ENCODE measurements around the gene GPATCH2L.

GPATCH2L gene

DNA sequence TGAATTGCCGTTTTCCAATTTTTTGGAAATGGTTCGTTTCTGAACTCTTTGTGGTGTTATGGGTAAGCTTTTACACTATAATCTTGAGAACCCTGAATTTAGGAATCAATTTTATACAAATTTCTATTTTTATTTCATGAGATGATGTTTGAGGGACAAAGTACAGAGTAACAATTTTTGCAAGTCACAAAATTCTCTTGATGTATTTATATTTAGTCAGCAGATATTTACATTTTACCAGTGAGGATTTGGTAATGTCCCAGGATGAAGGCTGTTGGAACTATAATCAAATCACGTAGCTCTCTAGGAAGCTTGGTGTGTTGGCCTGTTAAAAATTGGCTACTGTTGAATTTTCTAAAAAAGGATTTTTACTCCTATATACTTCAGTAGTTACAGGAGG, 24.2 kb downstream of the GPATCH2L start:
- H3K9ac ChIP-seq (ENCODE audit: low read length): no peak overlapping the region
- H3K4me3 ChIP-seq (ENCODE audit: low read depth in 1 of 2, low read length in 2 of 2): no peak overlapping the region
- no peaks in the 10 kb centered on the region for H3K27me3 ChIP-seq (ENCODE audit: control insufficient read depth in 1 of 2, insufficient read depth in 2 of 2, low read length in 2 of 2)
- H3K4me1 ChIP-seq (ENCODE audit: insufficient read depth, low read length): peaks cover 24% of the 10 kb centered on the region
- peaks cover 42% of the 10 kb centered on the region for H3K36me3 ChIP-seq (ENCODE audit: insufficient read depth, low read length)
- H3K27ac ChIP-seq (ENCODE audit: low read depth, low read length): no peak overlapping the region
- no peaks in the 10 kb centered on the region for H3K9me3 ChIP-seq (ENCODE audit: low read length)

DNA sequence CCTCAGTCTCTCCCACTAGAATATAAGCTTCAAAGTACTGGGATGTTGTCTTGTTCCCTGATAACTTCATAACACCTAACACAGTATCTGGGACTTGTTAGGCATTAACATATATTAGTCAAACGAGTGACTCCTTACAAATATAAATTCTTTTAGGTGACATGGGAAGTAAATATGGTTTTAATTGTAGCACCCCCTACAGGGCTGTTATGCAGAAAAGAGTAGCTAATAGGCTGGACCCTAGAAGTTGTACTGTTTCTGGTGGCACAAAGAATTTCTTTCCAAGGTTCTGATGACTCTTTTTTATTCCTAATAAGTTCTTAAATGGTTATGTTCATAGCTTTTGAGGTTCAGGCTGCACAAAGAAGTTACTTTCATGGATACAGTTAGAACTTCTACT, 29.8 kb downstream of the GPATCH2L start:
- Histone ChIP-seq H3K9me3 (ENCODE audit: low read length) (no peaks in the 10 kb centered on the region), H3K27me3 (ENCODE audit: control insufficient read depth in 1 of 2, insufficient read depth in 2 of 2, low read length in 2 of 2) (no peaks in the 10 kb centered on the region), H3K9ac (ENCODE audit: low read length) (no peak overlapping the region), H3K27ac (ENCODE audit: low read depth, low read length) (no peak overlapping the region), H3K36me3 (ENCODE audit: insufficient read depth, low read length) (peaks cover 61% of the 10 kb centered on the region), H3K4me1 (ENCODE audit: insufficient read depth, low read length) (peaks cover 3% of the 10 kb centered on the region), H3K4me3 (ENCODE audit: low read depth in 1 of 2, low read length in 2 of 2) (no peak overlapping the region)

DNA sequence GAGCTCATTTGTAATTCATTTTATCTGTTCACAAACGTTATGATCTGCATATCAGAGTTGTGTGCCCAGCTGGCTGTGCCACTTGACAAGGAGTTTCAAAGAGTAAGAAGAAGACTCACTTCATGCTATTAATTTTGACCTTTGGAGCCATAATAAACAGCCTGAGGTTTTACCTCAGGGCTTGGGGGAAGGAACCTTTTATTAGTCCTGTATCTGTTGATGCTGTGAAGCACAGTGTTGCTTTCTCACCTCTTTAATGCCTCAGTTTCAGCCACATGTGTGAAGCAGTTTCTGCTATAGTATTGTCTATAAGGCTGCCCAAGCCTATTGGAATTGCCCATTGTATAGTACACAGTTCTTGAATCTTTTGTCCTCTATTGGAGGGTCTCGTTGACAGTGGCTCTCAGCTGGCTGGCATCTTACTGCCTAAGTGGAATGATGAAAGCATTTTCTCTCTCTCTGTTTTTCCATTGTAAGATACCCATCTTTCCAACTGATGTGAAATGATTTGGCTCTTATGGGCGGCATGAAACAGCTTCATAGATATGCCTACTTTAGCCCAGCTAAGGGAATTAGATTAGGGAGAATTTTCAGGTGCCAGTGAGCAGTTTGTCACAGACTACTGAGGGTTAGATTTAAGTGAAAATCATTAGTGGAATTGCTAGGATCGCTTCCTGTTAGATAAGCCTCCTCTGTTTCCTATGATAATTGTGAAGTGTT, 34.7 kb downstream of the GPATCH2L start:
- Histone ChIP-seq H3K4me1 (ENCODE audit: insufficient read depth, low read length) (no peaks in the 10 kb centered on the region), H3K27me3 (ENCODE audit: control insufficient read depth in 1 of 2, insufficient read depth in 2 of 2, low read length in 2 of 2) (no peaks in the 10 kb centered on the region), H3K9me3 (ENCODE audit: low read length) (no peaks in the 10 kb centered on the region), H3K36me3 (ENCODE audit: insufficient read depth, low read length) (peaks cover 28% of the 10 kb centered on the region), H3K4me3 (ENCODE audit: low read depth in 1 of 2, low read length in 2 of 2) (no peak overlapping the region), H3K9ac (ENCODE audit: low read length) (no peak overlapping the region), H3K27ac (ENCODE audit: low read depth, low read length) (no peak overlapping the region)

DNA sequence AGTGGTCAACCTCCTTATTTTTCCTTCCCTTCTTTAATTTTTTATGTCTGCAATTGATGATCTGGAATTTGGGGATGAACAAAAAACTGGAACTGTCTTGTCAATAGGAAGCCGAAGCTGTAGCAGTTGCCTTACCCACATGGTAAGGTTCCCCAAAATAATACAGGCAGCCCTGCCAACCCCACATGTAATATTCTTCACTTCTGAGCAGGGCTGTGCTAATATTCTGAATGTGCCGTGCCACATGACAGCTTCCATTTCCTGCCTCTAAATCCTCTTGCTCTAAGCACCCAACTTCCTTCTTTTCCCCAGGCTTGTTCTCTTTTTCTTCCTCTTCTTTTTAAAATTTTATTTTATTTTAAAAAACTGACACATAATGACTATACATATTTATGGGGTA, 39.6 kb downstream of the GPATCH2L start:
- H3K36me3 ChIP-seq (ENCODE audit: insufficient read depth, low read length): peaks cover 27% of the 10 kb centered on the region
- no peak overlapping the region for H3K27ac ChIP-seq (ENCODE audit: low read depth, low read length)

DNA sequence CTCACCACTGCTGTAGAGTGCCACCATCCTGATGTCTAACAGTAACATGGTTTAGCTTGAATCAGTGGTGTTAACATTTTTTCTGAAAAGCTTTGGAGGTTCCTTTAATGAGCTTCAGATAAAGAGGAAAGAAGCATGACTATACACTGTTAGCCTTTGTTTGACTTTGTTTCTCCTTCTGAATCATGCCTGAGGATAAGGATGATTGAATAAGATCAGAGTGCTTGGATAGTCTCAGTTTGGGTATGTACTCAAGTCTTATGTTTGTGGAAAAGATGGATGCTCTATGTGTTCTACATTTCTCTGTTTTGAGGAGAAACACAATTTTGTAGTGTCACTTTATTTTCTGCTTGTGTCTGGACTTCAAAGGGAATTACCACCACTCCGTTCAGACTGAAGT, 42.0 kb downstream of the GPATCH2L start:
- Histone ChIP-seq H3K4me3 (ENCODE audit: low read depth in 1 of 2, low read length in 2 of 2) (no peak overlapping the region), H3K9me3 (ENCODE audit: low read length) (no peaks in the 10 kb centered on the region), H3K36me3 (ENCODE audit: insufficient read depth, low read length) (peaks cover 36% of the 10 kb centered on the region), H3K4me1 (ENCODE audit: insufficient read depth, low read length) (no peaks in the 10 kb centered on the region), H3K27me3 (ENCODE audit: control insufficient read depth in 1 of 2, insufficient read depth in 2 of 2, low read length in 2 of 2) (no peaks in the 10 kb centered on the region), H3K27ac (ENCODE audit: low read depth, low read length) (no peak overlapping the region), H3K9ac (ENCODE audit: low read length) (no peak overlapping the region)

More for the DNA sequence above, 39.6 kb downstream of the GPATCH2L start:
- Histone ChIP-seq H3K9me3 (ENCODE audit: low read length) (no peaks in the 10 kb centered on the region), H3K27me3 (ENCODE audit: control insufficient read depth in 1 of 2, insufficient read depth in 2 of 2, low read length in 2 of 2) (no peaks in the 10 kb centered on the region), H3K4me1 (ENCODE audit: insufficient read depth, low read length) (no peaks in the 10 kb centered on the region), H3K9ac (ENCODE audit: low read length) (no peak overlapping the region), H3K4me3 (ENCODE audit: low read depth in 1 of 2, low read length in 2 of 2) (no peak overlapping the region)

DNA sequence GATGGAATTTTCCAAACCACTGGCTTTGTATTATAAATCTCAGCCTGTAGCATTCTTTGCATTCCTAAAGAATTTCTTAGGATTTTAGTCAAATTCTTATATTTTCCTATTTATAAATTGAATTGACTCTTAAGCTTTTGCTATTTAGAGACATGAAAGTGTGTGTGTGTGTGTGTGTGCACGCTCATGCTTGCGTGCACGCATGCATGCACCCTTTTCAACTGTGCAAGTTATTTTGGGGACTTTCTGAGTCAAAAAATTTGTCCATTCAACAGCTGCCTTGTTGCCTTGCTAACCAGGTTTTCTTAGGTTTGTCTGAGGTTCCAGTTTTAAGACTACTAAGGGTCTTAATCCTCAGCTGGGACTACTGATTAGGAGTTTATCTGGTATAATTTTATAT, 42.6 kb downstream of the GPATCH2L start:
- Histone ChIP-seq H3K36me3 (ENCODE audit: insufficient read depth, low read length) (peaks cover 39% of the 10 kb centered on the region), H3K27ac (ENCODE audit: low read depth, low read length) (no peak overlapping the region)

DNA sequence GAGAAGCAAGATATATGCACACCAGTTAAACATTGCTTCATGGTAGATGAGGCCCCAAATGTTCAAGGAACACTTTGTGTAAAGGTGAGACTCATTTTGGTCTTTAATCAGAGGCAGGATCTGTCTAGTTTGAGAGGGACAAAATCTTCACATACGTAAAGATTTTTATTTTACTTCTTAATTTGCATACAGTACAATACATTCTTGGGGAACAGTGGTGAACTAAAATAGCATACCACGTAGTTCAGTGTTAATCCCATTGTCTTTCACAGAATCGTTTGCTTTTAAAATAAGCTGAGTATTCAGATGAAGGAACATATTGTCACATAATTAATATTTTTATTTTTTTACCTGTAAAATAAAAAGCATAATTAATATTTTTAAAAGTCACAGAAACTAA, 43.3 kb downstream of the GPATCH2L start:
- H3K36me3 ChIP-seq (ENCODE audit: insufficient read depth, low read length): peaks cover 45% of the 10 kb centered on the region
- H3K9ac ChIP-seq (ENCODE audit: low read length): no peak overlapping the region
- no peak overlapping the region for H3K4me3 ChIP-seq (ENCODE audit: low read depth in 1 of 2, low read length in 2 of 2)
- no peaks in the 10 kb centered on the region for H3K9me3 ChIP-seq (ENCODE audit: low read length)
- H3K27me3 ChIP-seq (ENCODE audit: control insufficient read depth in 1 of 2, insufficient read depth in 2 of 2, low read length in 2 of 2): no peaks in the 10 kb centered on the region
- no peak overlapping the region for H3K27ac ChIP-seq (ENCODE audit: low read depth, low read length)
- H3K4me1 ChIP-seq (ENCODE audit: insufficient read depth, low read length): no peaks in the 10 kb centered on the region

More for the DNA sequence above, 42.6 kb downstream of the GPATCH2L start:
- no peak overlapping the region for H3K4me3 ChIP-seq (ENCODE audit: low read depth in 1 of 2, low read length in 2 of 2)
- H3K9me3 ChIP-seq (ENCODE audit: low read length): no peaks in the 10 kb centered on the region
- no peaks in the 10 kb centered on the region for H3K4me1 ChIP-seq (ENCODE audit: insufficient read depth, low read length)
- no peaks in the 10 kb centered on the region for H3K27me3 ChIP-seq (ENCODE audit: control insufficient read depth in 1 of 2, insufficient read depth in 2 of 2, low read length in 2 of 2)
- H3K9ac ChIP-seq (ENCODE audit: low read length): no peak overlapping the region

DNA sequence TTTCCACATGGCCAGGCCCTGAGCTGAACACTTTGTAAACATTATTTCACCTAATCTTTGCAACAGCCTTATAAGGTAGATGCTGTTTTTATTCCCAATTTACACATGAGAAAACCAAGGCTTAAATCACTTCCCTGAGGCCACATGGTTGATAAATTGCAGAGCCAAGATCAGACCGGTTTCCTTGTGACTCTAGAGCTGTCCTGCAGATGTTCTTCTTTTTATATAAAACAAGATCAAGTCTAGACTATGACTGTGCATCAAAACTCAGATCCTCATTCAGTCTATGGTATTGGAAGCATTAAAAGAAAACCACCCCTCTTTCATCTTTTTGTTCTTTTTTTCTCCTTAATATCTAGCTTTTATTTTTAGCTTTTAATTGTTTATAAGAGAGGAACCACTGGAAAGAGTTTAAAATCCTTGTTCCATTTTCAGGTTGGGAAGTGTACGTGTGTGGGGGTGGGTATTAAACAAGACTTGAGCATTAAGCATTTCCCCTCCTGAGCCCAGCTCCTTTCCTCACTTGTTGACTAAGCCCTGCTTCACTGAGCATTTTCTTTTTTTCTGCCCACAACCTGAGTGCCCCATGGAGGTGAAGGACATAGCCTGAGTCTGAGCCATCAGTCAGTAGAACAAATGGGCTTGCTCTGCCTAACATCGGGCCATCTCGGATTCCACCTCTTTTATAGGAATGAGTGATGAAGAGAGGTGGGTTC, 45.4 kb downstream of the GPATCH2L start:
- Histone ChIP-seq H3K27ac (ENCODE audit: low read depth, low read length) (no peak overlapping the region), H3K4me1 (ENCODE audit: insufficient read depth, low read length) (no peaks in the 10 kb centered on the region), H3K9ac (ENCODE audit: low read length) (no peak overlapping the region), H3K36me3 (ENCODE audit: insufficient read depth, low read length) (peaks cover 54% of the 10 kb centered on the region), H3K9me3 (ENCODE audit: low read length) (no peaks in the 10 kb centered on the region), H3K27me3 (ENCODE audit: control insufficient read depth in 1 of 2, insufficient read depth in 2 of 2, low read length in 2 of 2) (no peaks in the 10 kb centered on the region), H3K4me3 (ENCODE audit: low read depth in 1 of 2, low read length in 2 of 2) (no peak overlapping the region)

DNA sequence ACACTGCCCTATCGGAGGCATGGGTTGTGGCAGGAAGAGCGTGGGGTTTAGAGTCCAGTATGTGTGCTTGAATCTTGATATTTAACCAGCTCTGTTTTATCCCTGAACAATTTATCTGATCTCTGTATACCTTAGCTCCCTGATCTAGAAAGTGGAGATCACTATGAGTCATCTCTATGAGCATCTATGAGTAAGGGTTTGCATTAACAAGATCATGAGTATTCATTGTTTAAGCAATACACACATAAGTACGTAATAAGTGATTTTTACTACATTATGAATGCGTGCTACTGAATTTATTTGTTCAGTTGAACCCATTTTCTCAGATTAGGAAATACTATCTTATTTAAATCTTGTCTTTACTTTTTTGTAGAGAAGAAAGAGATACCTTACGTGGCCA, 49.4 kb downstream of the GPATCH2L start:
- peaks cover 44% of the 10 kb centered on the region for H3K36me3 ChIP-seq (ENCODE audit: insufficient read depth, low read length)
- H3K9me3 ChIP-seq (ENCODE audit: low read length): no peaks in the 10 kb centered on the region
- no peaks in the 10 kb centered on the region for H3K27me3 ChIP-seq (ENCODE audit: control insufficient read depth in 1 of 2, insufficient read depth in 2 of 2, low read length in 2 of 2)
- peaks cover 8% of the 10 kb centered on the region for H3K4me1 ChIP-seq (ENCODE audit: insufficient read depth, low read length)
- H3K9ac ChIP-seq (ENCODE audit: low read length): no peak overlapping the region
- no peak overlapping the region for H3K27ac ChIP-seq (ENCODE audit: low read depth, low read length)
- H3K4me3 ChIP-seq (ENCODE audit: low read depth in 1 of 2, low read length in 2 of 2): no peak overlapping the region

DNA sequence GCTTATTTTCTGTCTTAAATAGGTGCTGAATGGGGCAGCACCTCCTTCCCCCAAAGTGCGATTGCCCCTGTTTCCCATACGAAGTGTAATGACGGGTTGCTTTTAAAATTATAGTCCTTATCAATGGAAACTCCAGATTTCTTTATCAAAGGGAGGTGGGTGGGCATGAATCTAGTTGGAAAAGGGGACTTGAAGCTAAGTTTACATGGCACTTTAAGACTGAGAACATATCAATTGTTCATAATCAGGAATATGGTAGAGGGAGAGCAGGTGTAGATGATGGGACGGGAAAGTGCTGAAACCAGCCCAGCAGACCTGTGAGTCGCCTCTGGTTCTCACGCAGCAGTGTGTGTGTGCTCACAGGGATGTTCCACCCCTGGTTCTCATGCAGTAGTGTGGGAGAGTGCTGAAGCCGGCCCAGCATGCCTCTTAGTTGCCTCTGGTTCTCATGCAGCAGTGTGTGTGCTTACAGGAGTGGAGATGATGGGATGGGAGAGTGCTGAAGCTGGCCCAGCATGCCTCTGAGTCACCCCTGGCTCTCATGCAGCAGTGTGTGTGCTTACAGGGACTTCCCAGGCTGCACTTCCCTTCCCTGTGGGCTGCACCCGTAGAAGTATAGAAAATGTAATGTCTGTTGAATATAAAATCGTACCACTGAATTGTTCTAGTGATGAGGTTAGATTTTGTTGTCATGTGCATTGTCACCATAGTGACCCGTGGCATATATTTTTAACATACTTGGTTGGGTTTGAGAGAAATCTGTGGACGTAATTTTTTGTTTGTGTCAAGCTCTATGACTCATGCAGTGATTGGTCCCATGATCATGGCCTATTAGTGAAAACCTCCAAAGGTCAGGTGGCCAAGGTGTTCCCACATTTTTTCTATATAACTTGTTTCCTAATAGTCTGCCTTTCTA, 51.6 kb downstream of the GPATCH2L start:
- no peaks in the 10 kb centered on the region for H3K27me3 ChIP-seq (ENCODE audit: control insufficient read depth in 1 of 2, insufficient read depth in 2 of 2, low read length in 2 of 2)
- H3K27ac ChIP-seq (ENCODE audit: low read depth, low read length): no peak overlapping the region
- H3K4me3 ChIP-seq (ENCODE audit: low read depth in 1 of 2, low read length in 2 of 2): no peak overlapping the region
- H3K9me3 ChIP-seq (ENCODE audit: low read length): no peaks in the 10 kb centered on the region
- H3K9ac ChIP-seq (ENCODE audit: low read length): no peak overlapping the region
- peaks cover 28% of the 10 kb centered on the region for H3K36me3 ChIP-seq (ENCODE audit: insufficient read depth, low read length)
- H3K4me1 ChIP-seq (ENCODE audit: insufficient read depth, low read length): peaks cover 8% of the 10 kb centered on the region

DNA sequence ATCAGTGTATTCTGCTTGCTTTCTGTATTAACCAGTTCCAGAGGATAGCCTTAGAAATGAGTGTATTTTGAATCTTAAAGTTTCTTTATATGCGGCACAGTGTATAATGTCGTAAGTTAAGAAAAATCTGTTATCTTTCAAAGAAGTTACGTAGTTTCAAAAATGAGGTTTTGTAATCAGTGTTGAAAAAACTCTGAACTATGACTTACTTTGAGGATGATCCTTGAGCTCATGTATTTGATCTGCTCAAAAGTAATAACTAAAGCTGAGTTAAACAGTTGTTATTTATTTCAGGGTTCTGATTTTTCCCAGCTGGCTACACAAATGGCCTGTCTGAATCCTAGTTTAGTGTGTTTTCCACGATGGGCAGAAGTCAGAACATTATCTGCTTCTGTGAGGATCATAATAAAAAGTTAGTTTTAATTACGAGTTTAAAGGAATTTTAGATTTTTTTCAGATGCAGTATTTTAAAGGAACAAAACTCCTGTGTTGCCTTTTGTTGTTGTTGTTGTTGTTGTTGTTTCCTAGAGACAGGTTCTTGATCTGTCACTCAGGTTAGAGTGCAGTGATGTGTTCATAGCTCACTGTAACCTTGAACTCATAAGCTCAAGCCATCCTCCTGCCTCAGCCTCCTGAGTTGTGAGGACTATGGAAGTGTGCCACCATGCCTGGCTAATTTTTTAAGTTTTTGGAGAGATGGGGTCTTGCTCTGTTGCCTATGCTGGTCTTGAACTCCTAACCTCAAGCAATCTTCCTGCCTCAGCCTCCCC, 52.9 kb downstream of the GPATCH2L start:
- Histone ChIP-seq H3K9ac (ENCODE audit: low read length) (no peak overlapping the region), H3K4me3 (ENCODE audit: low read depth in 1 of 2, low read length in 2 of 2) (no peak overlapping the region), H3K9me3 (ENCODE audit: low read length) (no peaks in the 10 kb centered on the region), H3K36me3 (ENCODE audit: insufficient read depth, low read length) (peaks cover 23% of the 10 kb centered on the region), H3K4me1 (ENCODE audit: insufficient read depth, low read length) (peaks cover 8% of the 10 kb centered on the region), H3K27ac (ENCODE audit: low read depth, low read length) (no peak overlapping the region), H3K27me3 (ENCODE audit: control insufficient read depth in 1 of 2, insufficient read depth in 2 of 2, low read length in 2 of 2) (no peaks in the 10 kb centered on the region)

Data from muscle layer of colon (tissue), 2 donors.